Stimulated activated CD8-positive, alpha-beta memory T cell treated with anti-CD3 and anti-CD28 coated beads, Interleukin-12 subunit alpha, Interleukin-12 subunit beta, amount 100 ng/mL, for 24 hours (primary cell): ENCODE measurements around the gene SPTBN5.

ENCODE experiments used
- DNase-seq: peaks from one replicate; pipeline ENCODE4 v3.0.0-alpha.2; 2020; ENCODE audit errors: extremely low read depth

The SPTBN5 gene

DNA sequence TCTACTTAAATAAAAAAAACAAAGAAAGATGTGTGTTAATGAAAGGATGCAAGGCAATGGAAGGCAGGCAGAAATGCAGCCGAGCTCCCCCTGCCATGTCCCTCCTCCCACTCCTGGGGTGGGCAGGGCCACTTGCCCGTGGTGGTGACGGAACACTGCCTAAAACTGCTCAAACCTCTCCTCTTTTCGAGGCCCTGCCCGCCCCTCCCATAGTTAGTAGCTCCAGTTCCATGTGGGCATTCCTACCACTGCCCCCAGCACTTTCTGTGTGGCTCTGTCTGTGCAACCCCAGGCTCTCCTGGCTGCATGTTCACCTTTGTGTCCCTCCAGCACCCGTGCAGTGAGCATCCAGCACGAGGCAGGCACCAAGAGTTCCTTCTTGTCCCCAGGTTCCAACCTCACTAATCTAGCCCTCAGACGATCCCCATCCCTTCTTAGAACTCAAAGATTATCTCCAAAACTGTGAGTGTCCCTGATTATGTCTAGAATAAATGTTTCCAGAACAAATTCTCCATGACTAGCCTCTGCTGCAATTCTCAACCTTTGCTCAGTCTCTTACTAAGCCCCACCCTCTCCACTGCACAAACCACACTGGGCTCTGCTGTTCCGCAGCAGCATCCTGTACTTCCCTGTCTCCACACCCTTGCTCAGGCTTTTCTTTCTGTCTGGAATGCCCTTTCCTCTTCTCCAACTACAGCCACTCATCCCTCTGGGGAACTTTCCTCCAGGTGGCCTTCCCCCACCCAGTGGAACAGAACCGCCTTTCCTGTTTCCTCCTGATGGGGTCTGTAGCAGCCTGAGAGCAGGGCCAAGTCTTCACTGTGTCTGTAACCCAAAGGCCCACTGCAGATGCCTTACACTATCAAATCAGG lies 32.6 kb upstream of the SPTBN5 start:
- no peak for DNase-seq

DNA sequence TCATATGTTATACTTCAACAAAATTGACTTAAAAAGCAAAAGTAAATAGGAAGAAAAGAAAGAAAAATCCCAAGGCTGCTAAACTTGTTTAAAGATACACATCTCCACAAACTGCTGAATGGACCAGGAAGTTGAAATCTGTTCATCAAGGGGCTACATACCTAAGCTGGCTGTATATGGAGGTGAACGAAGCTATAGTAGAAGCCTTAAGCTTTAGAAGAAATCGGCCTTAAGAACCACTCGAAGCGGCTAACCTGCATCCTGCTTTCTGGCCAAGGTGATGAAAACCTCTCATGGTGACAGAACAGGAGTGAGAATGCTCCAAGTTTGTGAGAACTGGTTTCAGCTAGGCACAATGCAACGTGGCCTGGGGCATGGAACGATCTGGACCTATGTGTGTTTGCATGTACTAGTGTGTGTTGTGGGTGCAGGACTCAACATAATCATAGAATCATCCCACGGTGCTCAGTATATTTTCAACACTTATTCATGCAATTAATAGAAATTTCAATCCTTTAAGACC lies 31.3 kb upstream of the SPTBN5 start:
- DNase-seq, result no peak

DNA sequence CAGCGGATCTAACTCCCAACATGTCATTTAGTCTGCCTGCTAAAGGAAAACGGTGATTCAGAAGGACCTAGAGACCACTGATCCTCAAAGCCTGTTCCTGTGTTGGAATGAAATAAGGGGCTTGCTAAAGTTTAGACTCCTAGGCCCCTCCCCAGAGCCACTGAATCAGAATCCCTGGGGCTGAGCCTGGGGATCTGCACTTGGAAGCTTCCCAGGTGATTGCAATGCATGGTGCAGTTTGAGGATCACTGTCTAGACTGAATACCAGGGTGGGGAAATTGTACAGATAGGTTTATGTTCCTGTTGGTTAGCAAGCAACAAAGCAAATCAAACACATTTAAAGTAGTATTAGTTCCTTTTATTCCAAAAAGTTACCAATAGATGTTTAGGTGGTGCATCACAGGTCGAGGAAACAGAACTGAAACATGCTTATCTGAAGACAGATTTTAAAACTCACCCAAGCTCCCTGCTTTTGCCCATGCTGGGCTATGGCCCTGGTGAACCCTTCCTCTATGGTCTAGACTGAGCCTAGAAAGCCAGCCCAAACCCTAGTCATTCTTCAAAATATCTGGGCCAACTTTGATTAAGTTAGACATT lies 29.6 kb upstream of the SPTBN5 start:
- DNase-seq, result no peak

DNA sequence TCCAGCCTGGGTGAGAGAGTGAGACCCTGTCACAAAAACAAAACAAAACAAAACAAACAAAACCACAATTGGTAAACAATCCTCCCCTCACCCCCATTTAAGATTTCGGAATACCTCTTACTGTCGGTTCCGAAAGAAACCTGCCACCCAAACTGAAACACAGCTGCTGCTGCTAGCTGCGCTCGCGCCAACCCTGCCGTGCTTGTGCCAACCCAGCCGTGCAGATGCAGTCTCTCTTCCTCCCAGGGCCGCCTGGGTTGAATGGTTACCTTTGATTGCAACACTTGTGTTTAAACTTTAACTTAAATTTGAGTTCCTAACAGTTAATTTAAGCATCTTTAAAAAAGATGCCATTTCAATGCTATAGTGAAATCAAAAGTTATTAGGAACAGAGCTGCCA lies 28.5 kb upstream of the SPTBN5 start:
- no peak for DNase-seq

DNA sequence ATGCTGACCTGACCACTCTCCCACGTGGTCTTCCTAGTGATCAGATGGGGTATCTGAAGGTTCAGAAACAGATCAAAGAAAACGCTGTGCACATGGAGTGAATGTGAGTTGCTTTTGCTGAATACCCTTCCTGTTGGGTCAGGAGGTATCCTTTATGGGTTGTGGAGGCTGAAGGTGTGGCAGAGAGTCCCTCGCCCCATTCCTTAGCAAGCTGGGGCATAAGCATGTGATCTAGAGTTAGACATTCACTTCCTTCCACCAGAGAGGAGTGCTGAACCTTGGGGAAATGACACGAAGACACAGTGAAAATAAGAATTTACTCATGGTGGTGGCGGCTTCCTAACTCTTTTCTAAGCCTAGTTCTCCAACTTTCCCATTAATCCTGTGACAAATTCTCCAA lies 27.8 kb upstream of the SPTBN5 start:
- DNase-seq, result no peak

DNA sequence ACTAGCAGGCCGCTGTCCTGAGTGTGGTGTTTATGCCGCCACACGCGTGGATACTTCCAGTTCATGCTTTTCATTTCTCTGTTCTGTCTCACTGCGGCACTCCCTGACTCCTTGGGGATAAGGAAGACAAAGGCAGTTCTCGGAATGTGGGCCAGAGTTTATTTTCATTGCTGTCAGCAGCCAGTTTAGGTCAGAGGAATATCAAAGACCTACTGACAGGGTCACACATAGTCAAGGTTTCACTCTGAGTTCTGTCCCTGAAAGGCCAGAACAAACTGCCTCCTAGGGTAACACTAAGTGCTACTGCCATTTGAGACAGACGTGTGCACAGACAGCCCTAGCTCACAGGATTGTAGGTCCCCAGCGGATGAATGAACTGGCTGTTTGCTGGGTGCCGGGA lies 27.3 kb upstream of the SPTBN5 start:
- DNase-seq, result no peak

DNA sequence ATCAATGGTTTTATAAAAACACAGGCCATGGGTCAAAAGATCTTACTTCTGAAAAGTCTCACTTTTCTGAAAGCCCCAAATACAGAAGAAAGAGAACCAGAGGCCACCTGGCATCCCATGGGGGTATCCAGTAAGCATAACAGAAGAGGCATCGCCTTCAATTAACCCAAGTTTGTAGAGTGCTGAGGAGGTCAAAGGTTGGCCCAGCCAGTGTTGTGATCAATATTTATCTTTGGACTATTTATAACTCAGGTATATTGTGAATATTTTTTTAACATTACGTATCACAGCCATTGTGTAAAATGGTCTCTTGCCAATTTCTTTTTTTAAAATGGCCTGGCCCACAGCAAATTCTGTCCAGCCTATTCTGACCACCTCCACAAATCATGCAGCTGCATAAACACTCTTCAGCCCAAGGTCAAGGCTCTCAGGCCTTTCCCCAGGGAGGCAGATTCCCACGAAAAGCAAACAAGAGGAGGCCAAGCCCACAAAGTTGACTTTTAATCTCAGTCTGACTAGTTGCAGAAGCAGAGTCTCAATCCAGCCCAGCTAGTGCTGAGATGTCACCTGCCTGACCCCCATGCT lies 26.2 kb upstream of the SPTBN5 start:
- DNase-seq, result no peak

DNA sequence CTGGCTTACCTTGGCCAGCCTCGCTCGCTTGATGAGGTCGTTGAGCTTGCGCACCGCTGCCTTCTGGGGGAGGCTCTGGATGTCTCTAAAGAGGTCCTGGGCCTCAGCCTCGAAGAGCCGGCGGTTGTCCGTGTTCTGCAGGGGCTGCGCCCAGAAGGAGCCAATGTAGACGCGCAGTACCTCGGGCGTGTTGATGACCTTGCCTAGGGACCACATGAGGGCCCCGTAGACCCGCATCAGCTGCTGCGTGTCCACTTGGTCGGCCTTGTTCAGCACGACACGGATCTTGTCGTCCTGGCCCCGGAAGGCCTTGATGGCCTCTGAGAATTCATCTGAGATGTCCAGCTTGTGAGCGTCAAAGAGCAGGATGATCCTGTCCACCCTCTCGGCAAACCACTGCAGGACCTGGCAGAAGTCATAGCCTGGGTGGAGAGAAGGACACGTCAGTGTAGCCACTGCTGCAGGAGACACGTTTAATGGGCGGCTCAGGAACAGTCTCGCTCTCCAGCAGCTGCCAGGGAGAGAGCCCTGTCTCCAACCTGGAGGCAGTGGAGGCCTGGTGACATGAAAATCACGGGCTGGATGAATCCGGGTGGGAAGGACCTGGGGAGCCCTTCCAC lies 25.5 kb upstream of the SPTBN5 start:
- no peak for DNase-seq

DNA sequence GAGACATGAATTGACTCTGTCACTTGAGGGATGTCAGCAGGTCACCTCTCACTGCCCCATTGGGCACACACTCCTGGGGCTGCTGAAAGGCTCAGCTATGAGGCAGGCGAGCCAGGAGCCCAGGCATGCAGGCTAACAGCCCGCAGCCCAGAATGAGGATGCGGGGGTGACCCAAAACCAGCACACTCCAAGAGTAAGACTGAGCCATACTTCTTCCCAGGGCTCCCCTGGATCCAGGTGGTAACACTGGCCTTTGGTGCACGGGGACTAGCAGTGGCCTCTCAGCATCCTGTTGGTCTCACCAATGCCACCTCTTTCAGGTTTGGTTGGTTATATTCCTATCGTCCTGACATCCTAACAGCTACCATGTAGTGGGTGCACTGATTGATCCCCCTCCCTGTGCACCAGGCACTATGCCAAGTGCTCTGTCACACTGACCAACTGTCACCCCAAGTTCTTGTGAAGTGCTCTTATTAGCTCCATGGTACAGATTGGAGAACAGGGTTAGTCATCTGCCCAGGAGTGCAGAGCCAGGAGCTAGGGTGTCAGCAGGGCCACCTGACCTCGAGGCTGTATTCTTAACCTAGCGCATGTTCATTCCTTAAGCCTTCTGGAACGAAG lies 24.8 kb upstream of the SPTBN5 start:
- DNase-seq, result no peak

DNA sequence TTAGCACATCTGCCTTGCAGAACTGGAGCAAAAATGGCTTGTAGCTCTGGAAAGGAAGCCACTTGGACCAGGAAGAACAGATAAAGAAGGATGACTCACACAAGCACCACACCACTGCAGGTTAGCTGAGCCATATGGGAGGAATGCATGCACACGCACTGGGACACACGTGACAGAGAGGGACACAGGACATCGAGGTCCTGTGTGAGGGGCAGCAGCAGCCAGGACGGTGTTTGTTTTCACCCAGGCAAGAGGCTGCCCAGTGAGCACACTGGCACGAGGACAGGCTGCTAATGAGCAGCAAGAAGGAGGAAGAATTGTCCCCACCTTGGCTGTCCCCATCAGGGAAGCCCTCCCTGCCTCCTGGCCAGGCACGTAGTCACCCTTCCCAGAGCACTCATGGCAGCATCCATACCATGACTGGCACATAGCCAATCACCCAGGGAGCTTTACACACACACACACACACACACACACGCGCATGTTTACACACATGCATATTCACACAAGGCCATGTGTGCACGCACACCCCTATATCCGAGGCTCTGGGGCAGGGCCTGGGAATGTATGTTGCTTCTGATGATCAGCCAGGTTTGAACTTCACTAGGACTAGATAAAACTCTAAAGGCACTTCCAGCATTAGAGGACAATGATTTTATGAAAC lies 24.0 kb upstream of the SPTBN5 start:
- DNase-seq, result no peak

DNA sequence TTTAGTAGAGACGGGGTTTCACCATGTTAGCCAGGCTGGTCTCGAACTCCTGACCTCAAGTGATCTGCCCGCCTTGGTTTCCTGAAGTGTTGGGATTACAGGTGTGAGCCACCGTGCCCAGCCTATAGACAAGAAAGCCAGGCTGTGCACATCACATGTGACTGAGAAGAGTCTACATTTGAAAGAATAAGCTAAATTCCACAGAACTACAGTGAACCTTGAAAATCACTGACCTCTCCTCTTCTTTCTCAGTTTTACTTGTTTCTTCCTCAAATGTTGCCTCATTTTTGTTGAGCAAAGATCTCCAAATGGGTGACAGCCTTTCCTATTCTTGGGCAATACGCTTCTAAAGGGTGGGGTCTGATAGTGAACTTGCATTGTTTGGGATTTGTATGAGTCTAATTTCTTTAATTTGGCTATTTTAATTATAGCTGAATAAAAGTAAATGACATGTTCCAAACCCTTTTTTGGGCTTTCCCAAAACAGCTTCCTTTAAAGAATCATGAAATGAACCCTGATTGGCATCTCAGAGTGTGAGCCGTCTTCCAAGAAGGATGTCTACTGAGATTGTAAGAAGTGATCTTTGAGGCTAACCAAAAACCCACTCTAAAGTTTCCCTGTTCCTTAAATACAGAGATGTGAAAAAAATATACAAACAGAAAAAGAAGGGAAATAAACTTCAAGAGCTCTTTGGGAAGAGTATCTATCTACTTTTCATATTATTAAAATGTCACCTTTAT lies 21.6 kb upstream of the SPTBN5 start:
- no peak for DNase-seq

DNA sequence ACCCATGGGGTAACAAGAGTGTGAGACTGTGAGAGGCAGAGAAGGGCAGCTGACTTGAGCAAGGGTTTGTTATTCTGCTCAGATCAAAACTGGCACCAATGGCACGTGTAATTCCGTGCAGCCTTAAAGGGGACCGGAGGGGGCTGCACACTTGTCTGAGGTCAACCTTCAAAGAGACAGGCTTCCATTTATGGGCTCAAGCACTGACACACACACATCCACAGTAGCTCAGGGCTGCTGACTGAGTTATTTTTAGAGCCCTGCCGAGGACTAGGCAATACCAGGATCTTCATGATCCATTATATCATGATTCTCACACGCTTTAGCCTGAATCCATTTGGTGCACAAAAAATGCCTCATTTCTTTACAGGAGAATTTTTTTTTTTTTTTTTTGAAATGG lies 20.6 kb upstream of the SPTBN5 start:
- DNase-seq, result no peak

DNA sequence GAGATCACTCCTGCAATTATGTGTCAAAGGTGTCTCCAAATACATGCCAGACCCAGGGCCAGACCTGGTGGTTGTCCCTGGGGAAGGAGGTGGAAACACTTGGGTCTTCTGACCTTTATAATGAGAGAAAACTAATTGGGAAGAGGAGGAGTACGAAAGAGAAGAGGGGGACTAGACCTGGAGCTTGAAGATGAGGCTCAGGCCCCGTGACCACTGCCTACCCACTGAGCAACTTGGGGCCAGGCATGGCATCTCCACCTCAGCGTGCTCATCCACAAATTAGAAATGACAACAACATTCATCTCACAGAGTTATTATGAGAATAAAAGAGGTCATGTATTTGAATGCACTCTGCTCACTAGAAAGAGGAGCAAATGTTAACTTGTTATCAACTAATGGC lies 19.4 kb upstream of the SPTBN5 start:
- DNase-seq, result no peak

DNA sequence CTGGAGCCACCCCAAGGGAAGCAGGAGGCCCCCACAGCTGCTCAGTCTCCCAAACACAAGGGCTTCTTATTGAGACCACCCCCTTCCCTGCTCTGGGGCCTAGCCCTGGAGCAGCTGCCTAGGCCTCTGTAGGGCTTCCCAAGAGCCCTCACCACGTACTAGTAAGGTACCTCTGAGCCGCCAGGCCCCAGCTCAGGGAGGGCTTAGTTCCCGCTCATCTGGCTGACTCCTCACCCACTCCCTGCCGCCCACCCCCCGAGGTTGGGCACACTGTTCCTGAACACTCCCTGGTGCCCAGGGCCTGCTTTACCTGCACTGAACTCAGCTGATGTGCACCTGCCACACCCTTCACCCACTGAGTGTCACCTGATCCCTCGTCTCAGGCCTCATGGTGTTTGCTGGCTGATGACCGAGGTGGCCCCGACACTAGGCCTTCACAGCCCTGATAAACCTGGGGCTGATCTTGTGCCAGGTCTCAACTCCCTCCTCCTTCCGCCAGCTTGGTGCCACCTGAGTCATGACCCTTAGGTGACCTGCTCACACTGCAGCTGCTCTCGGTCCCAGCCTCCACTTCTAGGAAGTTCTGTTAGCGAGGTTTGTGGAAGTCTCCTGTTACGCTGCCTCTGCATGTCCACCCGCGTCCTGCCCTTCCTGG lies 18.0 kb upstream of the SPTBN5 start:
- no peak for DNase-seq

DNA sequence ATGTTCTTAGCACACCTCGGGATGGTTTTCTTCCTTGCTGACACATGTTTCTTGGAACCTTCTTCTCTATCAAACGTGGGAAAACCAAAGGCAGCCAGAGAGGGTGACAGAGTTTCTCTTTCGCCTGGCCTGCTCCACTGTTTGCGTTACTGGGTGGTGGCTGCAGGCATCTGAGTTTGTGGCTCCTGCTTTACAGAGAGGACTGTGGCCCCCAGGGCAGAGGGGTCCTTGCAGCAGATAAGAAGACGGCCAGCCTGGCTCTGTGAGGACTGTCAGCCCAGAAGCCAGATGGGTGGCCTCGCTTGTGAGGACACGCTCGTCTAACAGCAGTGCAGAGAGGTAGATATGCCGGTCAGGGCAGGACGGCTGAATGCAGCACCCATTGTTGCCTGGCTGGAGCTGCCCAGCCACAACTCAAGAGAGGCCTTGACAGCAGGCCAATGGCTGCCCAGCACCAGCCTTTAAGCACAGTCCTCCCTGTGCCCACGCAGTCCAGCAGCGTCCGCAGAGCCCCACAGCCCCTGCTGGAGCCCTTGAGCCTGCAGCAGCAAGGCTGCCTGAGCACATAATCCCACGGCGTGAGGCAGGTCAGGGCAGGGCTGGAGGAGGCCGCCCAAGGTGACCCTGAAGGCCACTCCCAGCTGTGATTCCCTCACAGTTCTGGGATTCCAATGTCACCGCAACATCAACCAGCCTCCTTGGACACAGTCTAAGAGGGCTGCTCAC lies 15.0 kb upstream of the SPTBN5 start:
- DNase-seq, result no peak

DNA sequence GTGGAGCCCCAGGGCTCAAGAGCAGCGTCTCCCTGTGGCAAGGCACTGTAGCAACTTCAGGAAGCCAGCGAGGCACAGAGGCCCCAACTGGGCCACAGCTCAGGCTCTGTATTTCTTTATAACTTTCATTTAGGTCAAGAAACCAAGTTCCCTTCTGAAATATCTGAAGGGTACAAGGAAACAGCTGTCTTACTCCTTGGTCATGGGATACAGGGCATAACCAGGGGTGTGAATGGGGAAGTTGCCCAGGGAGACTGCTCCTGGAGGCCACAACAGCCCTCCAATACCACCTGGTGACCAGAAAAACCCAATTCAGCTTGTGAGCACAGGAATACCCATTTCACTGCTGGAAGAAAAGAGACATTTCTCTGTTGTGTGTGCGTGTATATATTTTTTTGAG lies 13.3 kb upstream of the SPTBN5 start:
- no peak for DNase-seq

DNA sequence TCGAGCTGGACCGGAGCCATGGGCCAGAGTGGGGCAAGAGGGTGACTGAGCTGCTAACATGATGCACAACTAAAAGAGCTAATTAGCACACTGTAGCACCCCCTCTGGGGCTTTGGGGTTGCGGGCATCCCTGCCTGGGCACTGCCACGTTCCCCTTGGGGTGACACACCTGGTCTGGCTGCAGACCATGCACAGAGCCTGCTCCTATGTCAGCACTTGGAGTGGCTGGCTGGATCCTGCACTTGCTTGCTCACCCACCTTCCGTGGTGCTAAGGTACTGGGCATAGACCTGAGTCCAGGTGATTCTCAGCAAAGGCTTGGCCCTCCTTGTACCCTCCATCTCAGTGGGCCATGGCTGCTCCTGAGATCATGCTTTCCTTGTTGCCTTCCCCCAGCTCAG lies 12.8 kb upstream of the SPTBN5 start:
- DNase-seq, result no peak

DNA sequence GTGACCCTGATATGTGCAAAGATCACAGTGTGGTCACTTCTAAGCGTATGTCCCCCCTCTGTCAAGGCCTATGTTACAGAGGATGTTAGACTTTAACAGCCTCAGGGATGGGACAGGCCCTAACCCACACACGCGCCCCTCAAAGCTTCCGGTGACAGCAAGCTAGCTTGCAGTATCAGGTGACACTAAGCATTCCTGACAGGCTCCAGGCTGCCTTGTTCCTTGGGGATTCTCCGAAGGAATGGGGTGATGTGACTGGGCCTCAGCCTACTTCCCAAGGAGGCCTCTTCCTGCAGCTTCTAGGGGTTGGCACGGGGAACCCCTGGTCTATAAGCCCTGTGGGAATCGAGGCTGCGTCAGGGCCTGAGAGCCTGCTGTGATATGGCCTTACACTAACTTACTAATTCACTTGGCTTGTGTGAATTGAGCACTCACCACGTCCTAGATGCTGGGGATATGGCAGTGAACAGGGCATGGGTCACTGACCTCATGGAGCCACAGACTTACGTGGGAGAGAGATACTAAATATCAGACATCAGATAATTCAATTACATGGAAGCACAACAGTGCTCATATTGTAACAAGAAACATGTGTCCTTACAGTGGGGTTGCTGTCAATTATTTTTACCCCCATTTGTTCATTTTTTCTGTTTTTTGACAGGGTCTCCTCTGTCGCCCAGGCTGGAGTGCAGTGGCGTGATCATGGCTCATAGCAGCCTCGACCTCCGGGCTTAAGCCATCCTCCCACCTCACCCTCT lies 11.4 kb upstream of the SPTBN5 start:
- DNase-seq, result no peak

DNA sequence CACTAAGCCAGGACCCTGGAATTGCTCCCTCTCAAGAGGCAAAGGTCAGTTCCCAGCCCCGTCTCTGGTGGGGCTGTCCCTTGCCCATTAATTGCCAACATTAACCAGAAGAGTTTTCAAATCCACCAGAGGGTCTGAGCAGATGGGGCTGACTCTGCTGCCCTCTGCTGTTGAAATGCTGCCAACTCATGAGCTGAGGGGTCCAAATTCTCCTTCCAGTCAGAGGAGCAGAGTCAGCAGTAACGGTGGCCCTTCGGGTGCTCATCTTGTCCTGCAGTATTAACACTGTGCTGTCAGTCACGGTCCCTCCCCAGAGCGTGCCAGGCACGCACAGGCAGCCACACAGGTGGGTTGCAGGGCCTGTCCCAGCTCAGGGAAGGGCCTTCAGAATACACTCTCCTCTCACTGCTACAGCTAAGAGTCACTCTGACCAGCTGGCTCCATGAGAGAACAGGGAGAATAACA lies 10.7 kb upstream of the SPTBN5 start:
- DNase-seq, result peak; percentile 26
